AML-193 (cell line): ENCODE measurements around the gene CD1E.
"Not testable (repeated sequence)": the region's sequence is repeated elsewhere in the genome, so short reads cannot be mapped to it uniquely, and the experiment has no call there.

ENCODE experiments used
- DNase-seq, 2 experiments: peaks; one replicate each; lab custom pipeline; 2025; lab: John Stamatoyannopoulos, UW

Gene CD1E

GRCh38 chr1:158362941-158363340 is 9.2 kb downstream of the CD1E start:
- no peak for DNase-seq

DNA sequence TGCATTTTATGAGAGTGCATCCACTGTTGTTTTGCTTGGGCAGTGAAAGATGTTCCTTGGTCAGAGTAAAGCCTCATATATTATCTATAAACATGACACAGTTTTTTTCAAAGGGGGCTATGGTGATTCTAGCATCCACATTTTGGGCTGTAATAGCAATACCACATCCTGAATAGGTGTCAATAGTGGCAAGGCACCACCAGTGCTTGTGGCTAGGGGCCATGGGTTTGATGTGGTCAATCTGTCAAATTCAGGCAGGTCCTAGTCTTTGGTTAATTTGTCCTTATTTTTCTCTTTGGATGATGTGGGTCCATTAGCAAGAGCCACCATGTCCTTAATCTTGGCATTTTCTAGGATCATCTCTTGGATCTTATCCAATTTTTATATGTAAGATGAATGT is 13.1 kb downstream of the CD1E start:
- DNase-seq = no peak

GRCh38 chr1:158371188-158371953 is 17.7 kb downstream of the CD1E start:
- no peak for DNase-seq

DNA sequence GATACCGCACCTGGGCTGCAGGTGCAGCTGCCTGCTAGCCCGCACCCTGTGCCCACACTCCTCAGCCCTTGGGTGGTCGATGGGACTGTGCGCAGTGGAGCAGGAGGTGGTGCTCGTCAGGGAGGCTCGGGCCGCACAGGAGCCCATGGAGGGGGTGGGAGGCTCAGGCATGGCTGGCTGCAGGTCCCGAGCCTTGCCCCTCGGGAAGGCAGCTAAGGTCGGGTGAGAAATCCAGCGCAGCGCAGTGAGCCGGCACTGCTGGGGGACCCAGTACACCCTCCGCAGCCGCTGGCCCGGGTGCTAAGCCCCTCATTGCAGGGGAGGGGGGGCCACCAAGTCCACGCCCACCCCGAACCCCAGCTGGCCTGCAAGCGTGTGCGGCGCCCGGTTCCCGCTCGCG is 20.4 kb downstream of the CD1E start:
- DNase-seq = not testable (repeated sequence)

- no peak for DNase-seq
These were observed 21.2 kb downstream of the CD1E start for GRCh38 chr1:158374860-158375259.

DNA sequence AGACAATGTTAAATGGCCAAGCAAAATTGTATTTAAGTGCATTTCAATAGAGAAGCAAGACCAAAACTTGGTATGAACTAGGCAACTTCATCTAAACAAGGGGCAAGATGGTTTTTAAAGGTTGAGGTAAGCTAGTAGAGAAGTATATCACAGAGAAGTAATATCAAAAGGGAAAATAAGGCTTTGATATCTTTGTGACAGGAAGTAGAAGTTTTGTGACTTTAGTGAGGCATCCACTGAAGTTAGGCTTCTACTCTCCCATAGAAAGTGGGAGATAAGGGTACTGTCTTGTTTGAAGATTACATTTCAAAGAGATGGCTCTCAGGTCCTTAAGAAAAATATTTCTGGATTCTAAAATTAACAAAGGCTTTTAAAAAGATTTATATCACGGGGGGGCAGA is 36.6 kb downstream of the CD1E start:
- no peak for DNase-seq

- DNase-seq = no peak
These were observed 37.4 kb downstream of the CD1E start for GRCh38 chr1:158391099-158391498.

GRCh38 chr1:158393476-158393875 is 39.8 kb downstream of the CD1E start:
- DNase-seq = no peak

DNA sequence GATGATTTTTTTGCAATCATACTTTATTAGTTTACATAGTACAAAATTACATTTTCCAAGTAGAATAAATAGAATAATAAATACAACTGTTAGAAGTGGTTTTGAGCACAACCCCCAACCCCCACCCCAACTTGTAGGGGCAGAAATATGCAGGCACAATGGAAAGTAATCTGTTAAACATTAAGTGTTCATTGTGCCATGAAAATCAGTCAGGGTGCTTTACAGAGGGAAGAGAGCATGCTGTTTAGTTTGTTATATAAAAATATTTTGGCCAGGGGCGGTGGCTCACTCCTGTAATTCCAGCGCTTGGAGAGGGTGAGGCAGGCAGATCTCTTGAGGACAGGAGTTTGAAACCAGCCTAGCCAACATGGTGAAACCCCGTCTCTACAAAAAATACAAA is 43.0 kb downstream of the CD1E start:
- no peak for DNase-seq

GRCh38 chr1:158398818-158399514 is 45.3 kb downstream of the CD1E start, which contains the start of gene OR10T2:
Gene OR10T2, minus strand, starts transcription at chr1:158399466. Its CDS starts 0 bp downstream, at chr1:158399466.
- DNase-seq = no peak

DNA sequence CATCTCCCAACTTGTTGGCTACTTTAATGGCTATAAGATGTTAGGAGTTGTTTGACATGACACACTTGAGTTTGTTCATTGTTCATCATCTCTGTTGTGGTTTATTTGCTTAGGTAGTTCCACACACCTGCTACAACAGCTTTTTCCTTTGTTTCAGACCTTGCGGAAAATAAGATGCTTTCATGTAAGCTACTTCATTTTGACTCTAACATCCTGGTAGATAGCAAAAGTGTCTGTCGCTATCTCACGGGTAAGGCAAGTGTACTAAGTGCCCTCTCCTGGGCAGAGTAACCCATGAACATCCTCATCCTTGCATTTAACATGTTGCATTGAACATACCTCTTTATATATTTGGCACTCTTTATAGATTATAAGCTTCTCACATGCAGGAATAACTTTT is 47.2 kb downstream of the CD1E start:
- no peak for DNase-seq

DNA sequence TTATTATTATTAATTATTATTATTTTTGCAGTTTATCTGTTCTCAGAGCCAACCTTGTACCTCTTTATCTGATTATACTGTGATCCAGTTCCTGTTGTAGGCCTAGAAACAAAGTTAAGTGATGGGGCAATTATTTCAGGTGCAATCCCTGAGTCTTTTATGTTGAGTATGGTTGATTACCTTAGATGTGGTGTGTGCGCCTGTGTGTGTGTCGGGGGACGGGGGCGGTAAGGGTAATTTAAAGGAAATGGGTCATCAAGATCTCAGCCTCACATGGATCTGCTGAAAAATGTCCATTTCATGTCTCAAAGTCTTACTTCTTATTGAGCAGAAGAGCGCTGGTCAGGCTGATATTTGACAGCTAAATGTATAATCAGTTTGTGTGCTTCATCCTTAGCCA is 53.4 kb downstream of the CD1E start:
- no peak for DNase-seq
